OCI-LY3 (cell line): ENCODE measurements around the gene TAT.

Experiments used
- CTCF ChIP-seq: fragments of 200-600, 300-600 bp; sonication (generic); IDR thresholded peaks from 2 replicates; pipeline ENCODE4 v1.5.1; 2014; ENCODE audit warnings: antibody characterized with exemption, low read length, low read depth
- EZH2phosphoT487 ChIP-seq: fragments of 200-600 bp; shearing (Covaris generic); IDR thresholded peaks from 2 replicates; pipeline ENCODE4 v1.6.1; 2018; ENCODE audit warnings: antibody characterized with exemption, mixed run types, low read depth

- TF ChIP-seq CTCF, result no peak
- no peak for TF ChIP-seq EZH2phosphoT487
Measured at GRCh38 chr16:71567931-71568330, 9.0 kb downstream of the TAT start.
